Measurements from ENCODE around the gene NCAPG2. TPM values are rescaled to one million over a fixed set of nuclear protein-coding genes. Genes with fewer than 3 reads are reported as not detected.

Gene NCAPG2
- total RNA-seq, 2 experiments from 2014 or later, result 61.8 to 111 TPM

DNA sequence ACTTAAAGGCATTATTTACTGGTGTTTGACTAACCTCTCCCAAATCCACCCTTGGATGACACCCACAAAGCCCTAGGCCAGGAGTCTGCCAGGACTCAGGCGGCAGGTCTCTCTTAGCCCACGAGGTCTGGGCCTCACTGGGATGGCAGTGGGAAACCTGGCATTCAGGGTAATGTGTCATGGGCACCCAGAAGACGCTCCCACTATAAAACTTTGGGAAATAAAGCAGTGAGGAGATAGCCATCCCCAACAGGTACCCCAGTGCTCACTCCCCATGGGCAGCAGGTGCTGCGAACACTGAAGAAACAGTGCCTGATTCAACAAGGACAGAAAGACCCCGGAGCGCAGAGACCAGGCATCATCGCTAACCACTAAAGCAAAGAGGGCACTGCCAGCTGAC lies 102.6 kb downstream of the NCAPG2 start:
- Histone ChIP-seq H3K36me3 (ENCODE audit: insufficient read depth, low read length) (peaks cover 13% of the 10 kb centered on the region; the same call in 1 of the 2 replicates), H3K79me2 (ENCODE audit: insufficient read depth, low read depth, low read length) (no peaks in the 10 kb centered on the region), H3K4me1 (ENCODE audit: insufficient read depth, low read length, poor library complexity, severe bottlenecking) (no peaks in the 10 kb centered on the region), H3K9me2 (ENCODE audit: insufficient read depth, low read length) (no peaks in the 10 kb centered on the region), H3K9me3 (ENCODE audit: low read length) (no peaks in the 10 kb centered on the region), H3K4me2 (ENCODE audit: low read length) (no peak overlapping the region), H4K20me1 (ENCODE audit: insufficient read depth, low read length) (no peaks in the 10 kb centered on the region), H3K27ac (ENCODE audit: low read depth, low read length, poor library complexity, severe bottlenecking) (no peak overlapping the region), H3K4me3 (ENCODE audit: low read depth, low read length, poor library complexity, severe bottlenecking) (no peak overlapping the region), H2AFZ (ENCODE audit: low read length) (no peak overlapping the region)
- intact Hi-C loops (cut with micrococcal nuclease; ENCODE audit: unreplicated experiment), result no loop called here
- ChIA-PET POLR2A (no interaction called here), CTCF (ENCODE audit: unreplicated experiment) (no interaction called here)
- DNase-seq (ENCODE audit: low spot score), result no peak
- BruUV-seq (replicated peaks), result no TSS peak
- TF ChIP-seq, protein P1, sequence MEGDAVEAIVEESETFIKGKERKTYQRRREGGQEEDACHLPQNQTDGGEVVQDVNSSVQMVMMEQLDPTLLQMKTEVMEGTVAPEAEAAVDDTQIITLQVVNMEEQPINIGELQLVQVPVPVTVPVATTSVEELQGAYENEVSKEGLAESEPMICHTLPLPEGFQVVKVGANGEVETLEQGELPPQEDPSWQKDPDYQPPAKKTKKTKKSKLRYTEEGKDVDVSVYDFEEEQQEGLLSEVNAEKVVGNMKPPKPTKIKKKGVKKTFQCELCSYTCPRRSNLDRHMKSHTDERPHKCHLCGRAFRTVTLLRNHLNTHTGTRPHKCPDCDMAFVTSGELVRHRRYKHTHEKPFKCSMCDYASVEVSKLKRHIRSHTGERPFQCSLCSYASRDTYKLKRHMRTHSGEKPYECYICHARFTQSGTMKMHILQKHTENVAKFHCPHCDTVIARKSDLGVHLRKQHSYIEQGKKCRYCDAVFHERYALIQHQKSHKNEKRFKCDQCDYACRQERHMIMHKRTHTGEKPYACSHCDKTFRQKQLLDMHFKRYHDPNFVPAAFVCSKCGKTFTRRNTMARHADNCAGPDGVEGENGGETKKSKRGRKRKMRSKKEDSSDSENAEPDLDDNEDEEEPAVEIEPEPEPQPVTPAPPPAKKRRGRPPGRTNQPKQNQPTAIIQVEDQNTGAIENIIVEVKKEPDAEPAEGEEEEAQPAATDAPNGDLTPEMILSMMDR (conservative IDR thresholded peaks at IDR 0.05; ENCODE audit: low read length), result no peak
- no peak for TF ChIP-seq EZH2phosphoT487 (IDR thresholded peaks at IDR 0.05; ENCODE audit: borderline replicate concordance, low read depth, low read length)

DNA sequence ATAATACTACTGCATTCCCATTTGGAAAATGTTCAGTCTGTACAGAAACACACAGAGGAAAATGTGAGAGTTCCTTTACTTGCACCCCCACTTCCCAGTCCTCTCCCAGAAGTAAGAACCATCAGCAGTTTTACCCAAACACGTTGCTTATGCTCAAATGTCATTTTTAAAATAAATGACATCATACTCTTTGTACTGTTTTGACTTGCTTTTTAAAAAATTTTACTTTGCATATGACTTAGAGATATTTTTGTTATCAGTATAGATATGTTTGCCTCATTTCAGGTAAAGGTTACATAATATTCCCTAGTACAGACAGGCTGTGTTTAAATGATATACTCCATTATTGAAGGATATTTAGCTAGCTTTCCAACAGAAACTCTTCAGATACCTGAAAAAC lies 103.5 kb downstream of the NCAPG2 start:
- H3K9me3 ChIP-seq (ENCODE audit: low read length), result no peaks in the 10 kb centered on the region
- H2AFZ ChIP-seq (ENCODE audit: low read length), result no peak overlapping the region
- DNase-seq (ENCODE audit: low spot score), result no peak
- no peak overlapping the region for H3K4me2 ChIP-seq (ENCODE audit: low read length)
- H3K27ac ChIP-seq (ENCODE audit: low read depth, low read length, poor library complexity, severe bottlenecking), result no peak overlapping the region
- TF ChIP-seq, protein P1 (conservative IDR thresholded peaks at IDR 0.05; ENCODE audit: low read length), result no peak
- TF ChIP-seq EZH2phosphoT487 (IDR thresholded peaks at IDR 0.05; ENCODE audit: borderline replicate concordance, low read depth, low read length), result no peak
- H3K9me2 ChIP-seq (ENCODE audit: insufficient read depth, low read length), result no peaks in the 10 kb centered on the region
- H3K4me3 ChIP-seq (ENCODE audit: low read depth, low read length, poor library complexity, severe bottlenecking), result no peak overlapping the region
- no peaks in the 10 kb centered on the region for H3K79me2 ChIP-seq (ENCODE audit: insufficient read depth, low read depth, low read length)
- no TSS peak for BruUV-seq (replicated peaks)
- ChIA-PET CTCF (ENCODE audit: unreplicated experiment) (no interaction called here), POLR2A (no interaction called here)
- H3K36me3 ChIP-seq (ENCODE audit: insufficient read depth, low read length), result 0 out of 2 replicates have a peak, but pooled peaks cover 4% of the 10 kb centered on the region
- intact Hi-C loops (cut with micrococcal nuclease; ENCODE audit: unreplicated experiment), result no loop called here
- H4K20me1 ChIP-seq (ENCODE audit: insufficient read depth, low read length), result no peaks in the 10 kb centered on the region
- H3K4me1 ChIP-seq (ENCODE audit: insufficient read depth, low read length, poor library complexity, severe bottlenecking), result no peaks in the 10 kb centered on the region

- H3K9me2 ChIP-seq (ENCODE audit: insufficient read depth, low read length), result no peaks in the 10 kb centered on the region
- no peaks in the 10 kb centered on the region for H3K79me2 ChIP-seq (ENCODE audit: insufficient read depth, low read depth, low read length)
- no peak for DNase-seq (ENCODE audit: low spot score)
- H3K27ac ChIP-seq (ENCODE audit: low read depth, low read length, poor library complexity, severe bottlenecking), result no peak overlapping the region
- intact Hi-C loops (cut with micrococcal nuclease; ENCODE audit: unreplicated experiment), result no loop called here
- H4K20me1 ChIP-seq (ENCODE audit: insufficient read depth, low read length), result no peaks in the 10 kb centered on the region
- POLR2A ChIA-PET, result no interaction called here
- CTCF ChIA-PET (ENCODE audit: unreplicated experiment), result no interaction called here
- no peaks in the 10 kb centered on the region for H3K9me3 ChIP-seq (ENCODE audit: low read length)
- H3K4me1 ChIP-seq (ENCODE audit: insufficient read depth, low read length, poor library complexity, severe bottlenecking), result no peaks in the 10 kb centered on the region
- TF ChIP-seq, protein P1 (conservative IDR thresholded peaks at IDR 0.05; ENCODE audit: low read length), result no peak
- TF ChIP-seq EZH2phosphoT487 (IDR thresholded peaks at IDR 0.05; ENCODE audit: borderline replicate concordance, low read depth, low read length), result no peak
- no peak overlapping the region for H2AFZ ChIP-seq (ENCODE audit: low read length)
- no peak overlapping the region for H3K4me3 ChIP-seq (ENCODE audit: low read depth, low read length, poor library complexity, severe bottlenecking)
- no TSS peak for BruUV-seq (replicated peaks)
- no peaks in the 10 kb centered on the region for H3K36me3 ChIP-seq (ENCODE audit: insufficient read depth, low read length)
- H3K4me2 ChIP-seq (ENCODE audit: low read length), result no peak overlapping the region
Observed at GRCh38 chr7:158596745-158597144, 107.9 kb downstream of the NCAPG2 start.
